Choroid plexus epithelial cell (primary cell): ENCODE data around the gene ATF6B.

Source experiments
- DNase-seq: peaks from one replicate; pipeline ENCODE4 v3.0.0-alpha.2; 2010; ENCODE audit warnings: low read depth
- H3K4me3 ChIP-seq: 2 replicates; pipeline ENCODE4 v1.5.1; 2011; ENCODE audit warnings: low read depth, mild to moderate bottlenecking, control low read depth, low read length, moderate library complexity
- CTCF ChIP-seq: conservative IDR thresholded peaks from 2 replicates; pipeline ENCODE4 v1.5.1; 2011; ENCODE audit warnings: low read depth, mild to moderate bottlenecking, control low read depth, inconsistent platforms, low read length, moderate library complexity

Gene ATF6B

GRCh38 chr6:32110632-32111031, 17.4 kb downstream of the ATF6B start:
- no peak for DNase-seq
- no peak overlapping the region for H3K4me3 ChIP-seq
- TF ChIP-seq CTCF, result no peak

- DNase-seq, result no peak
- no peak overlapping the region for H3K4me3 ChIP-seq
- no peak for TF ChIP-seq CTCF
Measured at GRCh38 chr6:32109765-32110160, 18.3 kb downstream of the ATF6B start.

- no peak for TF ChIP-seq CTCF
- no peak for DNase-seq
- H3K4me3 ChIP-seq, result no peak within 1 kb of the TSS
Measured at GRCh38 chr6:32109114-32109764, 18.8 kb downstream of the ATF6B start, which contains the start of gene TNXB. Gene TNXB, minus strand, starts transcription at chr6:32109338. Its CDS starts 11,140 bp downstream, at chr6:32098198.

GRCh38 chr6:32108727-32109113, 19.3 kb downstream of the ATF6B start:
- no peak for TF ChIP-seq CTCF
- H3K4me3 ChIP-seq, result no peak overlapping the region
- DNase-seq, result no peak

GRCh38 chr6:32108094-32108627, 19.9 kb downstream of the ATF6B start:
- no peak overlapping the region for H3K4me3 ChIP-seq
- no peak for TF ChIP-seq CTCF
- peak; percentile 22 for DNase-seq

- TF ChIP-seq CTCF, result no peak
- no peak for DNase-seq
- H3K4me3 ChIP-seq, result no peak overlapping the region
Measured at GRCh38 chr6:32107406-32107805, 20.6 kb downstream of the ATF6B start.

GRCh38 chr6:32105433-32105832, 22.6 kb downstream of the ATF6B start:
- H3K4me3 ChIP-seq, result no peak overlapping the region
- TF ChIP-seq CTCF, result peak; percentile 11
- peak; percentile 43 for DNase-seq
